HepG2 (cell line): ENCODE measurements around the gene PMEPA1. TPM values are rescaled to one million over a fixed set of nuclear protein-coding genes. Genes with fewer than 3 reads are reported as not detected.

Source experiments
- CC2D1A ChIP-seq: sonication (generic); formaldehyde crosslinking; IDR thresholded peaks from 2 replicates; pipeline ENCODE4 v1.8.1; 2023; ENCODE audit warnings: mild to moderate bottlenecking, missing genetic modification reagents
- ERF ChIP-seq: IDR thresholded peaks from 2 replicates; pipeline ENCODE4 v1.6.1; 2018; ENCODE audit warnings: missing biosample characterization, missing genetic modification reagents
- HMG20B ChIP-seq: conservative IDR thresholded peaks from 2 replicates; pipeline ENCODE4 v1.6.1; 2016; ENCODE audit warnings: missing genetic modification reagents, missing compliant biosample characterization
- KDM2A ChIP-seq: sonication (generic); formaldehyde crosslinking; IDR thresholded peaks from 2 replicates; pipeline ENCODE4 v1.4.0; 2020; ENCODE audit warnings: low read depth, missing genetic modification reagents, borderline replicate concordance
- KMT2A ChIP-seq: sonication (generic); formaldehyde crosslinking; IDR thresholded peaks from 2 replicates; pipeline ENCODE4 v1.4.0; 2020; ENCODE audit warnings: missing genetic modification reagents
- NFE2L2 ChIP-seq: fragments of 150-350 bp; IDR thresholded peaks from 2 replicates; pipeline ENCODE4 v1.6.1; 2014; ENCODE audit warnings: low read length
- POLR2A ChIP-seq, 2 experiments: IDR thresholded peaks; 2 replicates each; pipeline ENCODE4 v1.6.1; 2011; ENCODE audit warnings: low read depth in 2 of 2, low read length in 2 of 2, mild to moderate bottlenecking in 1 of 2, moderate library complexity in 1 of 2; ENCODE audit not compliant: insufficient read depth in 1 of 2
- ZBTB25 ChIP-seq: IDR thresholded peaks from 2 replicates; pipeline ENCODE4 v1.6.1; 2018; ENCODE audit warnings: missing genetic modification reagents
- ZNF160 ChIP-seq: sonication (generic); formaldehyde crosslinking; IDR thresholded peaks from 2 replicates; pipeline ENCODE4 v1.8.0; 2022; ENCODE audit warnings: mild to moderate bottlenecking, inconsistent platforms, missing genetic modification reagents
- ZNF276 ChIP-seq: sonication (generic); formaldehyde crosslinking; IDR thresholded peaks from 2 replicates; pipeline ENCODE4 v1.4.0; 2020; ENCODE audit warnings: mild to moderate bottlenecking, low read depth, missing genetic modification reagents
- ZNF282 ChIP-seq: fragments of 450-650 bp; IDR thresholded peaks from 2 replicates; pipeline ENCODE4 v1.6.1; 2018; ENCODE audit not compliant: partially characterized antibody
- ZNF549 ChIP-seq: sonication (generic); formaldehyde crosslinking; IDR thresholded peaks from 2 replicates; pipeline ENCODE4 v1.5.0; 2020; ENCODE audit warnings: missing genetic modification reagents
- ZNF589 ChIP-seq: sonication (generic); formaldehyde crosslinking; conservative IDR thresholded peaks from 2 replicates; pipeline ENCODE4 v1.8.0; 2022; ENCODE audit warnings: mild to moderate bottlenecking, moderate library complexity, missing genetic modification reagents
- ZNF713 ChIP-seq: sonication (generic); formaldehyde crosslinking; IDR thresholded peaks from 2 replicates; pipeline ENCODE4 v1.4.0; 2020; ENCODE audit warnings: mild to moderate bottlenecking, missing genetic modification reagents
- ZNF768 ChIP-seq: sonication (generic); formaldehyde crosslinking; IDR thresholded peaks from 2 replicates; pipeline ENCODE4 v1.4.0; 2020; ENCODE audit warnings: missing genetic modification reagents
- ZSCAN25 ChIP-seq: sonication (generic); formaldehyde crosslinking; IDR thresholded peaks from 2 replicates; pipeline ENCODE4 v1.8.0; 2022; ENCODE audit warnings: mild to moderate bottlenecking, missing genetic modification reagents
- polyA plus RNA-seq, 8 experiments: library from polyadenylated mRNA; depleted of rRNA in 3 of 8; stranded (reverse) in 7 of 8; unstranded in 1 of 8; fragments of >200 nt; fragmentation: Illumina TruSeq in 4 of 8; extraction: Trizol in 4 of 8; gene quantifications; 2 replicates each; pipeline versions ENCODE4 v1.2.1 to v1.2.3, GENCODE V29; 2011 to 2016; ENCODE audit warnings: low read depth in 4 of 8, missing spikeins in 1 of 8, mixed read lengths in 1 of 8; ENCODE audit not compliant: insufficient read depth in 1 of 8
- total RNA-seq, 5 experiments: library from RNA; depleted of rRNA; stranded (reverse); fragments of >200 nt; fragmentation: Illumina TruSeq; extraction: Trizol; gene quantifications; 2 replicates each; pipeline ENCODE4 v1.2.3, GENCODE V29; 2016; ENCODE audit warnings: low read depth in 1 of 5
- TF ChIP-seq, protein P1 (sequence below): sonication (generic); formaldehyde crosslinking; IDR thresholded peaks from 2 replicates; pipeline ENCODE4 v1.4.0; 2020; ENCODE audit warnings: missing genetic modification reagents

The PMEPA1 gene
- total and polyA plus RNA-seq, 2 of the 13 experiments (the other 11 are each of a cell fraction or from before 2014, with no cell fraction given) = not detected

DNA sequence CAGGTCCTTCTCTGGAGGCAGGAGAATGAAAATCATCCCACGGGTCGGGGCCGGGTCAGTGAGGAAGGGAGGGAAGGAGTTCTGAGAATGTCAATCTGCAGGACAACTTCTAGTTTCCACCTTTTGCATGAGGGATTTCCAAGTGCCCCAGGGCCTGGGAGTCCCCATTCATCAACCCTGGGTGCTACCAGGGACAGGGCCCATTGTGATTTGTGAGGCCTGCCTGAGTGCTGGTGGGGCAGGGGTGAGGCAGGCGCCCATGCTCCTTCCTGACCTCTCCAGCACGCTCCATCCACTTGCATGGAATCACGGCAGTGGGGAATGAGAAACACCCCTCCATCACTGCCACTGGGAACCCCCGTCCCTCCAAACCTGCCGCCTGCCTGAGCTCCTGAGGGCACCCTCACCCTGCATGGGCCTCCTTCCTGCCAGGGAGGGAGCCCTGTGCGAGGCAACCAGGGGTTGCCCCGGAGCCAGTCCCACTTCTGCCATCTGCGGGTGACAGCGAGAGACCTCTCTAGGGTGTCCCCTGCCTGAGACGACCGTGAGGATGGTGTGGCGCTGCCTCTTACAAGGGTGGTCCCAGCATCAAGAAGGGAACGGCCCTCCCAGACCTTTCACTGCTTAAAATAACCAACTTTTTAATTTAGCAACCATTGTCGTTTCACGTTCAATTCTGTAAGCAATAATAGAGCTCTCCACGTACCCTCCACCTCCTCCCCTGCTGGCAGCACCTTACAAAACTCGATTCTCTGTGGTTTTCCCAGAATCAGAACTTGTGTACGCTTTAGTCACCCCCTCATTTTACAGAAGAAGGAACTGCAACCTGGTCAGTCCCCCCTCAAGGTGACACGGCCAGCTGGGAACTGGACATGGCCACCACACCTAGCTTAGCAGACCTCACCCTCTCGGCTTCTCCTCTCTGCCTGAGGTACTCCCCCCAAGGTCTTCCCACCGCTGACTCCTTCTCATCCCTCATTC, 28.6 kb downstream of the PMEPA1 start (continued):
- TF ChIP-seq ZNF276 (no peak), ZSCAN25 (CRISPR knock-in tag) (0 out of 2 replicates have a peak, but pooled peaks have one; percentile 43), ZNF549 (no peak), POLR2A (IDR thresholded peaks at IDR 0.05; ENCODE audit: insufficient read depth in 1 of 2, low read depth in 2 of 2, low read length in 2 of 2) (no peak), ZNF768 (CRISPR knock-in tag) (0 out of 2 replicates have a peak, but pooled peaks have one; percentile 17), ZBTB25 (CRISPR knock-in tag) (no peak), KMT2A (no peak), KDM2A (0 out of 2 replicates have a peak, but pooled peaks have one; percentile 20), ZNF713 (no peak), ZNF589 (CRISPR knock-in tag) (no peak), NFE2L2 (no peak), ZNF160 (CRISPR knock-in tag) (no peak), CC2D1A (CRISPR knock-in tag) (no peak), ZNF282 (no peak), HMG20B (CRISPR knock-in tag) (no peak), ERF (CRISPR knock-in tag) (no peak)
- TF ChIP-seq, protein P1, sequence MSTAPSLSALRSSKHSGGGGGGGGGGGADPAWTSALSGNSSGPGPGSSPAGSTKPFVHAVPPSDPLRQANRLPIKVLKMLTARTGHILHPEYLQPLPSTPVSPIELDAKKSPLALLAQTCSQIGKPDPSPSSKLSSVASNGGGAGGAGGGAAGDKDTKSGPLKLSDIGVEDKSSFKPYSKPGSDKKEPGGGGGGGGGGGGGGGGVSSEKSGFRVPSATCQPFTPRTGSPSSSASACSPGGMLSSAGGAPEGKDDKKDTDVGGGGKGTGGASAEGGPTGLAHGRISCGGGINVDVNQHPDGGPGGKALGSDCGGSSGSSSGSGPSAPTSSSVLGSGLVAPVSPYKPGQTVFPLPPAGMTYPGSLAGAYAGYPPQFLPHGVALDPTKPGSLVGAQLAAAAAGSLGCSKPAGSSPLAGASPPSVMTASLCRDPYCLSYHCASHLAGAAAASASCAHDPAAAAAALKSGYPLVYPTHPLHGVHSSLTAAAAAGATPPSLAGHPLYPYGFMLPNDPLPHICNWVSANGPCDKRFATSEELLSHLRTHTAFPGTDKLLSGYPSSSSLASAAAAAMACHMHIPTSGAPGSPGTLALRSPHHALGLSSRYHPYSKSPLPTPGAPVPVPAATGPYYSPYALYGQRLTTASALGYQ (CRISPR knock-in tag) = no peak
